Measurements from ENCODE around the gene SYT5. TPM values are rescaled to one million over a fixed set of nuclear protein-coding genes. Genes with fewer than 3 reads are reported as not detected.

SYT5 gene
- 0.38 TPM in 1 of 2 replicates, not detected in the other for total RNA-seq

GRCh38 chr19:55179606-55180484 is at the start of gene SYT5:
Gene SYT5 (minus strand): TSS chr19:55180289. CDS start chr19:55179041, 1,248 bp downstream.

DNA sequence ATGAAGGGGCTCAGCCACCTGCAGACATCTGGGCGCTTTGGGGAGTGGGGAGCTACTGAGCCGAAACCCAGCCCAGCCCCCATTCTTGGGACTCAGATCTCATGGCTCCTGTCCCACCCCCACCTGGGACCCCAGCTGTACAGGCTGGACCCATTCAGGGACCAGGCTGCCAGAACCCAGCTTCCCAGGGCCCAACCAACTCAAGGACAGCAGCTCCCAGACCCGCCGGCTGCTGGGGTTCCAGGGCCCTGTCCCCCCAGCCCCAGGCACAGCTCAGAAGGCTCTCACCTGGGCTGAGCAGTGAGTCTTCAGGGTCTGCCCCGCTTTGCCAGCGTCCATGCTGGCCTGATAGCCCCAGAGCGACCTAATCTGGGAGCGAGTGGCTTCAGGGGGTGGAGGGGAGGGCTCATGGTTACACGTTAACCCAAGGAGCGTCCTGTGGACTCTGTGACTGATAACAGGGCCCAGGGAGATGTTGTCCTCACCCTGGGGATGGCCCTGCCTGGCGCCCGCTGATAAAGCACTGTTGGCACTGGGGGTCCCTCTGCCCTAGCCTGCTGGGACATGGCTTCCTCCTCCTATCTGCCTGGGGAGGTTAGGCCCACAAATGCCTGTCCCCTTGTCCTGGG is 48.4 kb upstream of the SYT5 start, which contains the start of gene TMEM86B:
Gene TMEM86B (minus strand): TSS at position 361 of the 629 bp plus-strand sequence. CDS start 22 bp downstream, at position 339.

DNA sequence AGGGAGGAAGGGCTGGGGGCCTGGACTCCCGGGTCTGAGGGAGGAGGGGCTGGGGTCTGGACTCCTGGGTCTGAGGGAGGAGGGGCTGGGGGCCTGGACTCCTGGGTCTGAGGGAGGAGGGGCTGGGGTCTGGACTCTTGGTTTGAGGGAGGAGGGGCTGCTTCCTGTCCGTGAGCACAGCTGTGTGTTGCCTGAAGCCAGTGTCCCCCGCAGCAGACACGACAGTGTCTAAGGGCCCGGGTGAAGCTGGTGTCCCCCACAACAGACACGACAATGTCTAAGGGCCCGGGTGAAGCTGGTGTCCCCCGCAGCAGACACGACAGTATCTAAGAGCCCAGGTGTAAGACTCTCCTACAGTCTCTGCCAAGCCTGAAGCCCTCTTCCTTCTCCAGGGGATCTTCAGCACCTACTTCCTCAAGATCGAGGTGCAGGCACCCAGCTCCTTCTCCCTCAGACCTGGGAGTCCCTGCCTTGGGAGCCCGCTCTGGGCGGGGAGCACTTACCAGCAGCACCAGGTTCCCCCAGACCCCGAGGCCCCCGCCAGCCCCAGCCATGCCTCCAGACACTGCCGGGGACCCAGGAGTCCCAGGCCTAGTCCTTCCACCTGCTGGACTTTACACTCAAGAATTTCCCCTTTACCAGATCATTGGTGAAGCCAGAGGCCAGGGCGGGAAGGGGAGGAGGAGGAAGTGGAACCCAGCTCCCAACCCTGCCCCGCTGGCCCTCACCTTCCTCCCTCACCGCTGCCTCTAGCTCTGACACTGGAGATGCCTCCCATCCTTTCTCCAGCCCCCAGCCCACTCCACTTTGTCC is 29.0 kb upstream of the SYT5 start, which contains the start of gene PTPRH:
Gene PTPRH (minus strand): TSS at position 622 of the 813 bp plus-strand sequence. CDS start 68 bp downstream, at position 554.

DNA sequence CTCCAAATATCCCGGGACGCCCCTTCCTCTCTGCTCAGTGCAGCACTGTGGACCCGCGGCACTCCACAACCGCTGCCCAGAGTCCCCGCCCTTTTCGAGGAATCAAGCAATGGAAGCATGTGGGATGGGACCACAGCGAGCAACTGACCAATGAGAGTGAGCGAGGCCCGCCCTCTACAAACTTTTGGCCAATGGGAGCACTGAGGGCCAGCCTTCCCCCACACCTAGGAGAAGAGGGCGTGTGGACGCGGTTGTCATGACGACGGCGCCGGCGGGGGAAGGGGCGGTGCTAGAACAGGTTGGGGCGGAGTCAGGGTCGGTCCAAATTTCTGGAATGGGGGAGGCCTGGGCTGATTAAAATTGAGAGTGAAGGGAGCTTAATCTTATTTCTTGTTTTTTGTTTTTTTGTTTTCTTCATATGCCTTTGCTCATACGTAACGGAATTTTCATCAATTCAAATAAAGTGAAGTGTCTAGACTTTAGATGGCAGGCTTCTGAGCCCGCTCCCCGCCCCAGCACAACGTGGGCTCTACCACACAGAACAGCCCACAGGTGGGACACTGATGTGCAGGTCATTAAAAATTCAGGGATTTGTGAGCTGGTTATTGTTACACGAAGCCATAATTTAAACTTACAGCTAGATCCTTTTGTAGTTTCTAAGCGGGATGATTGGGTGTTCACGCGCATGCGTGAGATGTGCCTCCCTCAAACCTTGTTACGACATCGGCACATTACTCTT is 13.4 kb downstream of the SYT5 start, which contains the start of gene DNAAF3:
Gene DNAAF3 (minus strand): TSS at position 84 of the 739 bp plus-strand sequence. CDS start 200 bp downstream, outside the sequence.

GRCh38 chr19:55157064-55157908 is 22.8 kb downstream of the SYT5 start, which contains the start of gene TNNI3:
Gene TNNI3 (minus strand): TSS chr19:55157732. CDS start chr19:55157589, 143 bp downstream.

DNA sequence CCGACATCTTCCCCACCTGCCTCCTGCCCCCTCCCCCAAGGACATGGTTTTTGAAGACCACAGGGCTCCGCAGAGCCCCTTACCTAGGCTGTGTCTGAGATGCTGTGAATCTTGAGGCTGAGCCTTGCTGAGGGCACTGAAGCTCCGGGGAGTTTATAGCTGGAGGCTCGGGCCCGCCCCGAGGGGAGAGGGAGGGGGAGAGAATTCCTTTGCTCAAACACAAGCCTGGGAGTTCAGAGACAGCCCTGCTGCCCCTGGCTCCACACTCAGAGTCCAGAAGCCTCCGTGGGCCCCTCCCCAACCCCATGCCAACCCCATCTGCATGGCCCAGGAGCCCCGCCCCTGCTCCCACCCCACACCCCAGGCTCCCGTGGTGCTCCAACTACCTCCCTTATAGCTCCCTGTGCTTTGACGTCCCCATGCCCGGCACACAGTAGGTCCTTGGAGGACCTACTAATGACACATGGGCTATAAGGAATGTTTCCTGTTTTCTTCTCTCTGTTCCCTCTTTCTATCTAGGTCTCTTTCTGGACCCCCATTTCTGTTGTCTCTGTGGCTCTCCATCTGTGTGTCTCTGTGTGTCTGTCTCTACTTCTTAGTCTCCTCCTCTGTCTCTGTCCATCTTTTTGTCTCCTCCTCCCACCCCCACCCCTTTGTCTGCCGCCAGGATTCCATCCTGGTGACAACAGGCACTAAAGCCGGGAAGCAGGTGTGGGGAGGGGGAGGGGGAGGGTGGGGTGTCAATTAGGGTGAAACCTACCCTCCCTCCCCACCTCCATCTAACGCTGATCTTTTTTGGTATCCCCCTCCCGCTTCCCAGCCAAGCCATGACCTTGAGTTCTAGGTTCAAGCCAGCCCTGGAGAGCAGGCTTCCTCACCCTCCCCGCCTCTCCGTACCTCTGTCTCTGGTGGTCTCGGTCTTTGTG is 30.7 kb downstream of the SYT5 start, which contains the start of gene TNNT1:
Gene TNNT1 (minus strand): TSS at position 129 of the 926 bp plus-strand sequence. CDS start 2,049 bp downstream, outside the sequence.

Other genes starting within 250 kb of the SYT5 start
- not detected in 2 replicates for gene NLRP7, start 232.8 kb downstream of the SYT5 start, total RNA-seq
- gene NLRP2, start 213.9 kb downstream of the SYT5 start, total RNA-seq, result 22.8 and 28.8 TPM in 2 replicates
- gene GP6, start 142.0 kb downstream of the SYT5 start, total RNA-seq, result 0.13 TPM in 1 of 2 replicates, not detected in the other
- 7.7 and 16.2 TPM in 2 replicates for gene RDH13, start 117.1 kb downstream of the SYT5 start, total RNA-seq
- gene EPS8L1, start 104.4 kb downstream of the SYT5 start, total RNA-seq, result 6.0 and 30.7 TPM in 2 replicates
- 65.5 and 69.6 TPM in 2 replicates for gene PPP1R12C, start 62.7 kb downstream of the SYT5 start, total RNA-seq
- gene TNNT1, start 31.1 kb downstream of the SYT5 start, total RNA-seq, result 0.65 and 5.2 TPM in 2 replicates
- 1.9 TPM in 1 of 2 replicates, not detected in the other for gene TNNI3, start 22.6 kb downstream of the SYT5 start, total RNA-seq
- gene DNAAF3, start 13.7 kb downstream of the SYT5 start, total RNA-seq, result 0.65 and 6.7 TPM in 2 replicates
- 0.81 and 3.7 TPM in 2 replicates for gene PTPRH, start 29.2 kb upstream of the SYT5 start, total RNA-seq
- 2.4 TPM in 2 replicates for gene TMEM86B, start 48.5 kb upstream of the SYT5 start, total RNA-seq
- 56.5 and 70.4 TPM in 2 replicates for gene PPP6R1, start 78.7 kb upstream of the SYT5 start, total RNA-seq
- gene HSPBP1, start 99.8 kb upstream of the SYT5 start, total RNA-seq, result 45.9 and 63.2 TPM in 2 replicates
- gene BRSK1, start 103.7 kb upstream of the SYT5 start, total RNA-seq, result 5.7 and 7.8 TPM in 2 replicates
- not detected in 2 replicates for gene TMEM150B, start 145.1 kb upstream of the SYT5 start, total RNA-seq
- 9.9 and 14.8 TPM in 2 replicates for gene KMT5C, start 159.6 kb upstream of the SYT5 start, total RNA-seq
- 1.0 TPM in 1 of 2 replicates, not detected in the other for gene COX6B2, start 174.4 kb upstream of the SYT5 start, total RNA-seq
- gene GARIN5B, start 183.0 kb upstream of the SYT5 start, total RNA-seq, result 0.13 TPM in 1 of 2 replicates, not detected in the other
- 3.3 and 25.3 TPM in 2 replicates for gene IL11, start 190.2 kb upstream of the SYT5 start, total RNA-seq
- 1.8 TPM in 1 of 2 replicates, not detected in the other for gene TMEM190, start 196.5 kb upstream of the SYT5 start, total RNA-seq
- gene TMEM238, start 204.0 kb upstream of the SYT5 start, total RNA-seq, result 1.5 and 3.3 TPM in 2 replicates
- 446 and 474 TPM in 2 replicates for gene RPL28, start 205.6 kb upstream of the SYT5 start, total RNA-seq
- gene UBE2S, start 227.5 kb upstream of the SYT5 start, total RNA-seq, result 61.7 and 400 TPM in 2 replicates

All from mesangial cell (primary cell).